Suprapubic skin (tissue), 4 donors: Measurements from ENCODE around the gene FUT2. TPM values are rescaled to one million over a fixed set of nuclear protein-coding genes. Genes with fewer than 3 reads are reported as not detected.

Source experiments
- DNase-seq, 2 donors: peaks; one replicate each; pipeline ENCODE4 v3.0.0-alpha.2; 2019; ENCODE audit warnings: low spot score in 2 of 2
- H3K27ac ChIP-seq: fragments of 200-600 bp; sonication (generic); one replicate; pipeline ENCODE4 v1.5.1; 2019
- H3K27me3 ChIP-seq: fragments of 200-600 bp; sonication (generic); one replicate; pipeline ENCODE4 v1.5.1; 2019
- H3K36me3 ChIP-seq: fragments of 200-600 bp; sonication (generic); one replicate; pipeline ENCODE4 v1.5.1; 2019
- H3K4me1 ChIP-seq: fragments of 200-600 bp; sonication (generic); one replicate; pipeline ENCODE4 v1.5.1; 2019
- H3K4me3 ChIP-seq: fragments of 200-600 bp; sonication (generic); one replicate; pipeline ENCODE4 v1.5.1; 2019; ENCODE audit warnings: mild to moderate bottlenecking
- H3K9me3 ChIP-seq: fragments of 200-600 bp; sonication (generic); one replicate; pipeline ENCODE4 v1.5.1; 2019
- EP300 ChIP-seq: sonication (generic); formaldehyde crosslinking; IDR thresholded peaks from one replicate; pipeline ENCODE4 v1.6.1; 2017; ENCODE audit warnings: antibody characterized with exemption
- POLR2A ChIP-seq, 2 donors: fragments of 450-650 bp; IDR thresholded peaks; one replicate each; pipeline ENCODE4 v1.6.1; 2017; ENCODE audit warnings: antibody characterized with exemption in 2 of 2, mild to moderate bottlenecking in 2 of 2, moderate library complexity in 2 of 2
- POLR2AphosphoS5 ChIP-seq, 3 donors: sonication (generic); formaldehyde crosslinking; IDR thresholded peaks; one replicate each; pipeline ENCODE4 v1.6.1; 2017; ENCODE audit warnings: antibody characterized with exemption in 3 of 3
- WGBS: methylation state at CpG from one replicate; pipeline ENCODE4 v1.1.5; 2018; 5-methylcytosine and 5-hydroxymethylcytosine counted together
- total RNA-seq, 4 donors: library from RNA; depleted of rRNA; stranded (reverse); fragments of >200 nt; gene quantifications; one replicate each; pipeline ENCODE4 v1.1.0, GENCODE V29; 2016
- TF ChIP-seq, protein P1 (sequence below), 2 donors: fragments of 200-600 bp in 1 of 2; fragments of 450-650 bp in 1 of 2; sonication (generic) in 1 of 2; IDR thresholded peaks; one replicate each; pipeline ENCODE4 v1.5.1; 2016 to 2019; ENCODE audit warnings: antibody characterized with exemption in 2 of 2, mild to moderate bottlenecking in 1 of 2, moderate library complexity in 1 of 2

Gene FUT2
- total RNA-seq, 4 donors from 2014 or later = 2.1 to 17.4 (median 4.9) TPM

DNA sequence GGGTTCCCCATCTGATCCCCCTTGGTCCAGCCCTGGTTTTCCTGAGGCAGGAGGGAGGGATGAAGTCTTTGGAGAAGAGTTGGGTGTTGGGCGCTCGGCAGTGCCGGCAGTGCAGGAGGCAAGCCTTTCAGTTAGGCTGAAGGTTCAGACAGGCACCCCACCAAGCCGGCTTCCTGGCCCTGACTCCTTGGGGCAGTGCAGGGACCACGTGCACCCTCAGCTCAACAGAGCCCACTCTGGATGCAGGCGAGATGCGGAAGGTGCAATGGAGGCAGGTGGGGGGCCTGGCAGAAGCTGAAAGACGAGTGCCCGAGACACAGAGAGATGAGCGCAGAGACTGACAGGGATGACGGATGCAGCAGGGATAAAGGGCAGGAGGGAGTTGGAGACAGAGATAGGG lies 12.7 kb downstream of the FUT2 start:
- 71% methylated on average over 10 of the region's 11 CpGs for WGBS
- no peak for TF ChIP-seq EP300
- no peak for TF ChIP-seq POLR2A (IDR thresholded peaks at IDR 0.05)
- TF ChIP-seq, protein P1, sequence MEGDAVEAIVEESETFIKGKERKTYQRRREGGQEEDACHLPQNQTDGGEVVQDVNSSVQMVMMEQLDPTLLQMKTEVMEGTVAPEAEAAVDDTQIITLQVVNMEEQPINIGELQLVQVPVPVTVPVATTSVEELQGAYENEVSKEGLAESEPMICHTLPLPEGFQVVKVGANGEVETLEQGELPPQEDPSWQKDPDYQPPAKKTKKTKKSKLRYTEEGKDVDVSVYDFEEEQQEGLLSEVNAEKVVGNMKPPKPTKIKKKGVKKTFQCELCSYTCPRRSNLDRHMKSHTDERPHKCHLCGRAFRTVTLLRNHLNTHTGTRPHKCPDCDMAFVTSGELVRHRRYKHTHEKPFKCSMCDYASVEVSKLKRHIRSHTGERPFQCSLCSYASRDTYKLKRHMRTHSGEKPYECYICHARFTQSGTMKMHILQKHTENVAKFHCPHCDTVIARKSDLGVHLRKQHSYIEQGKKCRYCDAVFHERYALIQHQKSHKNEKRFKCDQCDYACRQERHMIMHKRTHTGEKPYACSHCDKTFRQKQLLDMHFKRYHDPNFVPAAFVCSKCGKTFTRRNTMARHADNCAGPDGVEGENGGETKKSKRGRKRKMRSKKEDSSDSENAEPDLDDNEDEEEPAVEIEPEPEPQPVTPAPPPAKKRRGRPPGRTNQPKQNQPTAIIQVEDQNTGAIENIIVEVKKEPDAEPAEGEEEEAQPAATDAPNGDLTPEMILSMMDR (IDR thresholded peaks at IDR 0.05) = no peak
- no peak for TF ChIP-seq POLR2AphosphoS5 (IDR thresholded peaks at IDR 0.05)
- no peaks in the 10 kb centered on the region for H3K9me3 ChIP-seq

DNA sequence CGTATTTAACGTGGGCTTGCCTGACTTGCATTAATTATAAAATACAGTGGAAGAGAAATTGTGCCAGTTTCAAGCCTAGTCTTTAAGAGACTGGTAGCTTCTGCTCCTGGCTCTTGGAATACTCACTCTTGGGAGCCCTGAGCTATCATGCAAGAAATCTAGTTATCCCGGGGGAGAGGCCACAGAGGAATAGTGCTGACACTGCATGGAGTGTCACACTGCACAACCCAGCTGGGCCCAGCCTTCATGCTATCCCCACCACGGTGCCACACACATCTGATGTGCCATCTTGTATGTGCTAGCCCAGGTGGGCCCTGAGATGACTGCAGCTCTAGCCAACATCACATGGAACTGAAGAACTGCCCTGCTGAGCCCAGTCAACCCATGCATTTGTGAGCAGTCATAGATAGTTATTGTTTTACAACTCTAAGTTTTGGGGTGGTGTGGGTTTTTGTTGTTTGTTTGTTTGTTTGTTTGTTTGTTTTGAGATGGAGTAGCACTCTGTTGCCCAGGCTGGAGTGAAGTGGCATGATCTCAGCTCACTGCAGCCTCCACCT lies 15.4 kb downstream of the FUT2 start:
- H3K4me3 ChIP-seq = no peak overlapping the region
- no peaks in the 10 kb centered on the region for H3K36me3 ChIP-seq
- H3K4me1 ChIP-seq = peaks cover 30% of the 10 kb centered on the region
- WGBS = 89% methylated on average over 3 of the region's 4 CpGs
- no peak for DNase-seq
- no peaks in the 10 kb centered on the region for H3K9me3 ChIP-seq
- TF ChIP-seq, protein P1 (IDR thresholded peaks at IDR 0.05) = no peak
- no peak for TF ChIP-seq POLR2A (IDR thresholded peaks at IDR 0.05)
- no peak for TF ChIP-seq EP300
- TF ChIP-seq POLR2AphosphoS5 (IDR thresholded peaks at IDR 0.05) = no peak
- no peaks in the 10 kb centered on the region for H3K27me3 ChIP-seq
- H3K27ac ChIP-seq = no peak overlapping the region

More for the DNA sequence above, 12.7 kb downstream of the FUT2 start:
- no peaks in the 10 kb centered on the region for H3K27me3 ChIP-seq
- peaks cover 5% of the 10 kb centered on the region for H3K36me3 ChIP-seq
- H3K4me3 ChIP-seq = no peak overlapping the region
- no peak overlapping the region for H3K27ac ChIP-seq
- H3K4me1 ChIP-seq = peaks cover 7% of the 10 kb centered on the region
- DNase-seq = no peak

DNA sequence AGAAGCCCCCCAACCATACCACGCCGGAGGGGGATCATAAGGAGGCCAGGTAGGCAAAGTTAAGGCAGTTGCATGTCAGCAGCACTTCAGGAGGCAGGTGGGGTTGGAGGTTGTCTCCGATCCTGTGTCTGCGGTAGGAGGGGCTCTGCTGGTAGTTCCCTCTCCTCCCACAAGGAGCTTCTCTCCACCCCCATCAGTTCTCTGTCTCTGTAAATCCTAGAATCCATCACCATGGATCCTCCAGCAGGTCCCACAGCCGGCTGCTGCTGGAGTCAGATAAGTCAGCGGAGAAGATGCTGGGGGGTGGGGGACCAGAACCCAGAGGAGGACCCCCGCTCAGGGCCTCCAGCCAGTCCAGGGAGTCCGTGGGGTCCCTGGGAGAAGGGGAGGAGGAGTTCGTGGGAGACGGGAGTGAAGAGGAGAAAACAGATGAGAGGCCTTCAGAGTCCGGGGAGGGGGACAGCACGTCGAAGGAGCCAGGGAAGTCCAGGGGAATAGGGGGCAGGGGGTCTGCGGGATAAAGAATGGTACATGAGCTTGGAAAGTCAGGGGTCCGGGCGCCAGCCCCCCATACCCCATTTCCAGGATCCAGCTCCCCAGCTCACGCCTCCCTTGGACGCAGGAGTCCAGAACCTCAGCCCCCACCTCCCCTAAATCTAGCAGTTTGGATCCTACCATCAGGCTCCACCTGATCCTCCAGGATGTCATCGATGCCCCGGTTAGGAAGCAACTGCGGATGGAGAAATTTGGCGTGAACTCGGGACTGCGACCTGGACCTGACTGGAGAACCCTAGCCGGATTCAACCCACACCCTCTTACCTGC lies 17.5 kb downstream of the FUT2 start:
- Histone ChIP-seq H3K27ac (no peak overlapping the region), H3K27me3 (no peaks in the 10 kb centered on the region), H3K4me3 (peak overlapping the region; percentile 56), H3K36me3 (no peaks in the 10 kb centered on the region), H3K4me1 (peaks cover 40% of the 10 kb centered on the region), H3K9me3 (no peaks in the 10 kb centered on the region)
- TF ChIP-seq POLR2A (IDR thresholded peaks at IDR 0.05) (no peak), POLR2AphosphoS5 (IDR thresholded peaks at IDR 0.05) (no peak), EP300 (no peak)
- TF ChIP-seq, protein P1 (IDR thresholded peaks at IDR 0.05) = no peak
- no peak for DNase-seq
- WGBS = 33% methylated on average over 16 of the region's 25 CpGs

DNA sequence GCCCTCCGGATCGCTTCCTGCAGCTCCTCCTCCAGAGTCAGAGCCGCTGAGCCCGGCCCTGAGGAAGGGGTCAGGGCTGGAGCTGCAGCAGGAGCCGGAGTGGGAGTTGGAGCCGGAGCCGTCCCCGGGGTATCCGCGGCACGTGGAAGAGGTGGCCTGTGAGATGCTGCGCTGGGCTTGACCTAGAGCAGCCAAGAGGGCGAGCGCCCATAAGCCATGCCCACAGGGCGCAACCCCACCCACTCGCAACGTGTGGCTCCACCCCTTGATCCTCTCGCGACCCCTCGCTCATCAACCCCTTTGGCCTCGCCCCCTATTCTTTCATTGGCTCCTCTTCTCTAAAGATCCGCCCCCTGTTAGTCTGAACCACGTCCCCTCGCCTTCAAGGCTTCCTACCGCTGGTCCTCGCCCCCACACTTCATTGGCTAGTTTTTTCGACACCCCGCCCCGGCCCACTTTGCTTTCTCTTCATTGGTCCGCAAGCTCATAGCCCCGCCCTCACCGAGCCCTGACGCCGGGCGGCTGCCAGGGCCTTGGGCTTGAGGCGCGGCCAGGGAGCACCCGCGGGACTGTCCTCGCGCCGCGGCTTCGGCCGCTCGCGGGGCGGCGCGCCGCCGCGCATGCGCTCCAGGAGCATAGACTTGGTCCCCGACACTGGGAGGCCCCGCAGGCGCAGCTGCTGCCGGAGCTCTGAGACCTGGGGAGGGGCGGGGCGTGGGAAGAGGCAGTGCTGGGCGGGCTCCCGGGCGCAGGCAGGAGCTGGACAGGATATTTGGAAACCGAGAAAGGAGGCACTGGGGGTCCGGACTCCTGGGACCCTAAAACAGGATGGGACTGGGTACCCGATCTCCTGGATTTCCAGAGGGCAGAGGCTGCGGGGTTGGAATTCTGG lies 18.3 kb downstream of the FUT2 start:
- Histone ChIP-seq H3K4me1 (peaks cover 40% of the 10 kb centered on the region), H3K9me3 (no peaks in the 10 kb centered on the region), H3K27me3 (no peaks in the 10 kb centered on the region), H3K27ac (peak overlapping the region; percentile 66), H3K36me3 (no peaks in the 10 kb centered on the region), H3K4me3 (peak overlapping the region; percentile 56)
- peak; percentile 99 to 100 for DNase-seq
- TF ChIP-seq EP300 (no peak), POLR2A (IDR thresholded peaks at IDR 0.05) (no peak), POLR2AphosphoS5 (IDR thresholded peaks at IDR 0.05) (no peak)
- TF ChIP-seq, protein P1 (IDR thresholded peaks at IDR 0.05) = no peak
- under 1% methylated on average over 37 of the region's 67 CpGs for WGBS
